Activated CD4-positive, alpha-beta T cell treated with anti-CD3 and anti-CD28 coated beads for 36 hours (primary cell): Measurements from ENCODE around the gene FBXO5. TPM values are rescaled to one million over a fixed set of nuclear protein-coding genes. Genes with fewer than 3 reads are reported as not detected.
"Not testable (repeated sequence)": the region's sequence is repeated elsewhere in the genome, so short reads cannot be mapped to it uniquely, and the experiment has no call there.

ENCODE experiments used
- ATAC-seq: fragments of 200-7000 bp; cut with Tn5 transposase; one replicate; pipeline ENCODE4 v1.10.0; 2021; ENCODE audit warnings: mild to moderate bottlenecking, moderate library complexity
- CTCF ChIA-PET: fragments of 350-600 bp; sonication (Branson Sonifier 250); formaldehyde crosslinking; loops from one replicate; lab custom pipeline; 2021; ENCODE audit warnings: antibody characterized with exemption; lab: Charles Lee
- POLR2A ChIA-PET: fragments of 350-600 bp; sonication (Branson Sonifier 250); formaldehyde crosslinking; loops from one replicate; lab custom pipeline; 2021; ENCODE audit warnings: antibody characterized with exemption, inconsistent platforms; lab: Charles Lee
- DNase-seq: peaks from one replicate; pipeline ENCODE4 v3.0.0-alpha.2; 2020
- H3K27ac Mint-ChIP-seq: one replicate; pipeline ENCODE4 v1.8.0; 2021; ENCODE audit warnings: mixed read lengths
- H3K27me3 Mint-ChIP-seq: one replicate; pipeline ENCODE4 v1.8.0; 2021; ENCODE audit warnings: mixed read lengths
- H3K36me3 Mint-ChIP-seq: one replicate; pipeline ENCODE4 v1.8.0; 2021; ENCODE audit warnings: low read depth, mixed read lengths
- H3K4me1 Mint-ChIP-seq: one replicate; pipeline ENCODE4 v1.8.0; 2021; ENCODE audit warnings: mixed read lengths
- H3K4me3 Mint-ChIP-seq: one replicate; pipeline ENCODE4 v1.8.0; 2021; ENCODE audit warnings: mild to moderate bottlenecking, moderate library complexity, mixed read lengths
- H3K9me3 Mint-ChIP-seq: one replicate; pipeline ENCODE4 v1.8.0; 2021; ENCODE audit warnings: low read depth, mixed read lengths
- intact Hi-C, 2 experiments: fragments of 100-400 bp; cut with DNase I in 1 of 2; cut with micrococcal nuclease in 1 of 2; formaldehyde crosslinking; loops; one replicate each; pipeline versions ENCODE4 v1.14.2 to v1.15.1; 2022 to 2024; cut with DNase I, micrococcal nuclease
- total RNA-seq, 2 experiments: library from RNA; stranded (reverse); gene quantifications; one replicate each; pipeline ENCODE4 v1.2.3, GENCODE V29; 2021

FBXO5 gene
- total RNA-seq, 2 experiments from 2014 or later, result 48.7 to 57.3 TPM

GRCh38 chr6:152977556-152977955 lies 5.3 kb downstream of the FBXO5 start:
- H3K4me1 Mint-ChIP-seq, result peaks cover 46% of the 10 kb centered on the region

DNA sequence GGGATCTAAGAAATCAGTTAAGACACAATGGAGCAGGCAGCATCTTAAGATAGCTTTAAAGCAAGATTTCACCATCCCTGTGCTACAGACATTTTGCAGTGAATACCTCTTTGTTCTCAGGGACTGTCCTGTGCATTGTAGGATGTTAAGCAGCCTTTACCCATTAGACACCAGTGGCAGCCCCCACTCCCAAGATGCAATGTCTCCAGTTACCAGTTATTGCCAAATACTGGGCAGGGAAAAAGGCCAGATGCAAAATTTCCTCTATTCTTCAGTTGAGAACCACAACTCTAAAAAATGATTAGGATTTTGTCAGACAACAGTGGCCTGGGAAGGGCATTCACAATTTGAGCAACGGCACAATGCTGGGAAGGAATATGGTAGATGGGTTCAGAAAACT lies 6.1 kb downstream of the FBXO5 start:
- H3K27me3 Mint-ChIP-seq, result no peaks in the 10 kb centered on the region
- ATAC-seq (no peak), DNase-seq (no peak)
- no peak overlapping the region for H3K4me3 Mint-ChIP-seq
- no peak overlapping the region for H3K27ac Mint-ChIP-seq
- H3K4me1 Mint-ChIP-seq, result peaks cover 46% of the 10 kb centered on the region
- peaks cover 82% of the 10 kb centered on the region for H3K36me3 Mint-ChIP-seq
- H3K9me3 Mint-ChIP-seq, result no peaks in the 10 kb centered on the region
- CTCF ChIA-PET, result no interaction called here
- POLR2A ChIA-PET, result no interaction called here
- intact Hi-C loops, result no loop called here

More at GRCh38 chr6:152977556-152977955, 5.3 kb downstream of the FBXO5 start:
- CTCF ChIA-PET, result interaction anchor here (0.8 to 1.7 kb wide), 2 partner anchors 30 kb away, joined by 3 to 4 read pairs; no protein-coding TSS in a partner anchor
- H3K4me3 Mint-ChIP-seq, result no peak overlapping the region
- H3K27ac Mint-ChIP-seq, result no peak overlapping the region
- ATAC-seq (no peak), DNase-seq (no peak)
- H3K36me3 Mint-ChIP-seq, result peaks cover 79% of the 10 kb centered on the region
- no peaks in the 10 kb centered on the region for H3K27me3 Mint-ChIP-seq
- intact Hi-C loops, result no loop called here
- POLR2A ChIA-PET, result no interaction called here
- no peaks in the 10 kb centered on the region for H3K9me3 Mint-ChIP-seq

DNA sequence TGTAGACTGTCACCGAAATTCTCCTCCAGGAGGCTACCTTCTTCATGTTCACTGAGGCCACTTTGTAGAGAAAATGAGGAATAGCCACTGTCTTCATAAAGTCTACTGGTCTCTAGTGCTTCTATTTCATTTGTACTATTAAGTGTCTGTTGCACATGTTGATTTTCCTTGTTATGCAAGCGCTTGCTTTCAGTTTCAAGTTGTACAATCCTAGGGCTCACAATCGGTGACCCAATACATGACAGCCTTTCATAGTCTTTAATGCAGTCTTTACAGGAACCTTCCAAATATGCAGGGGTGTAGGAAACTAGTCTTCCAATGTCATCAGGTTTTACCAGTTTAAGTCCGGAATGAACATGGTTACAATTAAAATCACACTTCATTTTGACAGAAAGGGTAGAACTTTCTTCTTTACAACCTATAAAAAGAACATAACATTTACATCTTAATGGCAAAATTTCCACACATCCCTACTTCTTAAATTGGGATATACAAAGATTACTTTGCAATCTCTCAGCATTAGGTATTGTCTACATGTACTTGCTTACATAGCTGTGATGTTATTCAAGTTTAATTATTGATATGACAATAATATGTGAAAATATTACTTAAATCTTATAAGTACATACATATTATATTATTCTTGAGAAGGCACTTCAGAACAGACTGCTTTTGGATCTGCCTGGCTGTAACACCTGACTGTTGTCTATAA lies 7.5 kb downstream of the FBXO5 start:
- ATAC-seq, result no peak
- ChIA-PET POLR2A (interaction anchor here (1.1 kb wide), 1 partner anchor 9 kb away, joined by 4 read pairs; no protein-coding TSS in a partner anchor), CTCF (no interaction called here)
- Mint-ChIP-seq H3K36me3 (peaks cover 81% of the 10 kb centered on the region), H3K4me3 (no peak overlapping the region), H3K9me3 (peaks cover 1% of the 10 kb centered on the region), H3K27me3 (no peaks in the 10 kb centered on the region), H3K27ac (no peak overlapping the region), H3K4me1 (peaks cover 39% of the 10 kb centered on the region)
- DNase-seq, result no peak
- intact Hi-C loops, result no loop called here

- Mint-ChIP-seq H3K4me3 (no peak overlapping the region), H3K27ac (no peak overlapping the region), H3K4me1 (peaks cover 34% of the 10 kb centered on the region), H3K36me3 (peaks cover 87% of the 10 kb centered on the region), H3K9me3 (peaks cover 7% of the 10 kb centered on the region), H3K27me3 (no peaks in the 10 kb centered on the region)
- POLR2A ChIA-PET, result no interaction called here
- peak; percentile 42 for ATAC-seq
- CTCF ChIA-PET, result no interaction called here
- intact Hi-C loops, result loop anchor here in 1 of 2 experiments (5.0 kb wide), 1 partner anchor 33 kb away; no protein-coding TSS in a partner anchor
- no peak for DNase-seq
Measured at GRCh38 chr6:152973916-152974315, 8.9 kb downstream of the FBXO5 start.

DNA sequence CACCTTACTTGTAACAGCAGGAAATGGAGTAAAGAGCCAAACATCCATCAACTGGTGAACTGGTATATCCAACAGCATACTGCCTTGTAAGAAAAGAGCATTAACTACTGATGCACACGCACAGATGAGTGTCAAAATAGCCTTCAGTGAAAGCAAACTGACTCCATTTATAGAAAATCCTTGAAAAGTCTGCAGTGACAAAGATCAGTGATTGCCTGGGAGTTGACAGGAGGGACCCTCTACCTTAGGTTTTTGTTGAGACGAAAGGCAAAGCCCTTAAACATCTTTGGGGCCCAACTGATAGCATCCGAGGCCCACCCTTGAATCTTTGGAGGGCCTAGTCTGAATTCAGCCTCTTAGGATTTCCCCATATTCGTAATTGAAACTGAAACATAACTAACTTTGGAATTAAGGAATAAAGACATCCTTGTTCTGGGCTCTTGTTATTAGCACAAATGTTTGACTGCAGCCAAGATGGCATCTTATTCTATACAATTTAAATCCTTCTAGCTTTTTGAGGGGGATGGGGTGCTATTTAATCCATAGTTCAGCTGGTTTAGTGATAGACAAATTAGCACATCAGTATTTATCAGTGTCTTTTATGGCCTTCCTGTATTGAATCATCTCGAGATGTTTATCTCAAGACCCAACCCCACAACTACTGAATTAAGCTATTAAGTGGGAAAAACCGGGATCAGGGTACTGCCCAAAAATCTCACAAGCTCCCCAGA lies 13.0 kb downstream of the FBXO5 start:
- no peak for DNase-seq
- ChIA-PET CTCF (interaction anchor here (0.9 to 1.2 kb wide), 3 partner anchors 10 to 22 kb away, joined by 3 to 5 read pairs (median 3); no protein-coding TSS in a partner anchor), POLR2A (no interaction called here)
- Mint-ChIP-seq H3K9me3 (peaks cover 20% of the 10 kb centered on the region), H3K36me3 (peaks cover 57% of the 10 kb centered on the region), H3K4me1 (peaks cover 12% of the 10 kb centered on the region), H3K27ac (no peak overlapping the region), H3K27me3 (no peaks in the 10 kb centered on the region), H3K4me3 (no peak overlapping the region)
- intact Hi-C loops, result loop anchor here in 1 of 2 experiments (5.0 kb wide), 1 partner anchor 37 kb away; no protein-coding TSS in a partner anchor
- no peak for ATAC-seq

DNA sequence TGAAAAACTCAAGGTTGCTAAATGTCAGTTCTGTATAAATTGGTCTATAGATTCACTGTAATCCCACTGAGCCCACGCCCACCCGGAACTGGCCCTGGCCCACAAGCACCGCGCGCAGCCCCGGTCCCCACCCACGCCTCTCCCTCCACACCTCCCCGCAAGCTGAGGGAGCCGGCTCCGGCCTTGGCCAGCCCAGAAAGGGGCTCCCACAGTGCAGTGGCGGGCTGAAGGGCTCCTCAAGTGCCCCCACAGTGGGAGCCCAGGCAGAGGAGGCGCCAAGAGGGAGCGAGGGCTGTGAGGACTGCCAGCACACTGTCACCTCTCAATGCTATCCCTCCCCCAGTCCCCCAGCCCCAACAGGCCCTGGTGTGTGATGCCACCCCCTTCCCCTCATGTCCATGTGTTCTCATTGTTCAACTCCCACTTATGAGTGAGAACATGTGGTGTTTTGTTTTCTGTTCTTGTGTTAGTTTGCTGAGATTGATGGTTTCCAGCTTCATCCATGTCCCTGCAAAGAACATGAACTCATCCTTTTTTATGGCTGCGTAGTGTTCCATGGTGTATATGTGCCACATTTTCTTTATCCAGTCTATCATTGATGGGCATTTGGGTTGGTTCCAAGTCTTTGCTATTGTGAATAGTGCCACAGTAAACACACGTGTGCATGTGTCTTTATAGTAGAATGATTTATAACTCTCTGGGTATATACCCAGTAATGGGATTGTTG lies 16.5 kb downstream of the FBXO5 start:
- H3K4me1 Mint-ChIP-seq, H3K27me3 Mint-ChIP-seq, DNase-seq, H3K4me3 Mint-ChIP-seq, H3K27ac Mint-ChIP-seq, ATAC-seq, POLR2A ChIA-PET, intact Hi-C loops: not testable (repeated sequence)
- H3K36me3 Mint-ChIP-seq, result peaks cover 25% of the 10 kb centered on the region
- H3K9me3 Mint-ChIP-seq, result peaks cover 19% of the 10 kb centered on the region
- CTCF ChIA-PET, result interaction anchor here (1.5 kb wide), 1 partner anchor 12 kb away, joined by 3 read pairs; no protein-coding TSS in a partner anchor

GRCh38 chr6:152959333-152959732 lies 23.5 kb downstream of the FBXO5 start:
- H3K27ac Mint-ChIP-seq, result no peak overlapping the region
- ChIA-PET POLR2A (no interaction called here), CTCF (no interaction called here)
- H3K4me3 Mint-ChIP-seq, result no peak overlapping the region
- H3K4me1 Mint-ChIP-seq, result no peaks in the 10 kb centered on the region
- no peak for DNase-seq
- H3K27me3 Mint-ChIP-seq, result peaks cover 9% of the 10 kb centered on the region
- no peaks in the 10 kb centered on the region for H3K36me3 Mint-ChIP-seq
- no peaks in the 10 kb centered on the region for H3K9me3 Mint-ChIP-seq
- no peak for ATAC-seq
- intact Hi-C loops, result no loop called here

DNA sequence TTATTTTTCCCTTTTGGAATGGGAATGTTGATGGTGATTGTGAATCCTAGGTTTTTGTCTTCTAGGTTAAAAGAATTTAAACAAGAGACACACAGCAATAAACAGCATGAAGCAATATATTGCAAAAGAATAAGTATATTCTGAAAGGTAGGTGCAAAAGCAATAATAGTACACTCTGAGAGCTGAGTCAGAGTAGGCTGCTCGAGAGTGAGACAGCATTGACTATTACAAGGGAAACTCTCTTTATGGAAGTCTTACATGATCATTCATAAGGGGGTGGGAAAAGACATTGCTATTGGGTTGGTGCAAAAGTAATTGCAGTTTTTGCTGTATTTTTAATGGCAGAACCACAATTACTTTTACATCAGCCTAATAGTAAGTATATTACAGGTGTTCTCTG lies 25.0 kb downstream of the FBXO5 start:
- no peaks in the 10 kb centered on the region for H3K36me3 Mint-ChIP-seq
- H3K4me3 Mint-ChIP-seq, result no peak overlapping the region
- H3K27ac Mint-ChIP-seq, result no peak overlapping the region
- ChIA-PET CTCF (interaction anchor here (0.6 to 1.2 kb wide), 2 partner anchors 10 kb away, joined by 3 to 4 read pairs; no protein-coding TSS in a partner anchor), POLR2A (no interaction called here)
- ATAC-seq (no peak), DNase-seq (no peak)
- no peaks in the 10 kb centered on the region for H3K9me3 Mint-ChIP-seq
- no peaks in the 10 kb centered on the region for H3K4me1 Mint-ChIP-seq
- H3K27me3 Mint-ChIP-seq, result peaks cover 12% of the 10 kb centered on the region
- intact Hi-C loops, result no loop called here

- no peak for ATAC-seq
Measured at GRCh38 chr6:152954443-152954842, 28.4 kb downstream of the FBXO5 start.

GRCh38 chr6:152952866-152953509 lies 29.9 kb downstream of the FBXO5 start:
- Mint-ChIP-seq H3K27ac (no peak overlapping the region), H3K4me3 (no peak overlapping the region), H3K4me1 (peaks cover 9% of the 10 kb centered on the region), H3K36me3 (no peaks in the 10 kb centered on the region), H3K9me3 (no peaks in the 10 kb centered on the region), H3K27me3 (peaks cover 17% of the 10 kb centered on the region)
- intact Hi-C loops, result loop anchor here in 1 of 2 experiments (1.0 to 5.0 kb wide), 3 partner anchors 89 to 466 kb away; no protein-coding TSS in a partner anchor
- ATAC-seq, result no peak
- ChIA-PET CTCF (interaction anchor here (0.6 to 2.2 kb wide), 3 partner anchors 60 to 86 kb away, joined by 3 to 13 read pairs (median 3); no protein-coding TSS in a partner anchor), POLR2A (no interaction called here)
- DNase-seq, result no peak

More at GRCh38 chr6:152954443-152954842, 28.4 kb downstream of the FBXO5 start:
- Mint-ChIP-seq H3K9me3 (no peaks in the 10 kb centered on the region), H3K27ac (no peak overlapping the region), H3K27me3 (peaks cover 15% of the 10 kb centered on the region), H3K4me1 (peaks cover 4% of the 10 kb centered on the region), H3K4me3 (no peak overlapping the region), H3K36me3 (no peaks in the 10 kb centered on the region)
- DNase-seq, result no peak
- POLR2A ChIA-PET, result no interaction called here
- intact Hi-C loops, result loop anchor here in 1 of 2 experiments (1.0 to 5.0 kb wide), 2 partner anchors 70 to 467 kb away; no protein-coding TSS in a partner anchor
- CTCF ChIA-PET, result interaction anchor here (1.1 to 2.2 kb wide), 7 partner anchors 8 to 95 kb away, joined by 3 to 13 read pairs (median 4); no protein-coding TSS in a partner anchor
